ENCODE results near the gene COPZ2.
A peak's percentile ranks its signal among the peaks of the same experiment; 100 is the strongest.
"Not testable (repeated sequence)": the region's sequence is repeated elsewhere in the genome, so short reads cannot be mapped to it uniquely, and the experiment has no call there.

The COPZ2 gene

DNA sequence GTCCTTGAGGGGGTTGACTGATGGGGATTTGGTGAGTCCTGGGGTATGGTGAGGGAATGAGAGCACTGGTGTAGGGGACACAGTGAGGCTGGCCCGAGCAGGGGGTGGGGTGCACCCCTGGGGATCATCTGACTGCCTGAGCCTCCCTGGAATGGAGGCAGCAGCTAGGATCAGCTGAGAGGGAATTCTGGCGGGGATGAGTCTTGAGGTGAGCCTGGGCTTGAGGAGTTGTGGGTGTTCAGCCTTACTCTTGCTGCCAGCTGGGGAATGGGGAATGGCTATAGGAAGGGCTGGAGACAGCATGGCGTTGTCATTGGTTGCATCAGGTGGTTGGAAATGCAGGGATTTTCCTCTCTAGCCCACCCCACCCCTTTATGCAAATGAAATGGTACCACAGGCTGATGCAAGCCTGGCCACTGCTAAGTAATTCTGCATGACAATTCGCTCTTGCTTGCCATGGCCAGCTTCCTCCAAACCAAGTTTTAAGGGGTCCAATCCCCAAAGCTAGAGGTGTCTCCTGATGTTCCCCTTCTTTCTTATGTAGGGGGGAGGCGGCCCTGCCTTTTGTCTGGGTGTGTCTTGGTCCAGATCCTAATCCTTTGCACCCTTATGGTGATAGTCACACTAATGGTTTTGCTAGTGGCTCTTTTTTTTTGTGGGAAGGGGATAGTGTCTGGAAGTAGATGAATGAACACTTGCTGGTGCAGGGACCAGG is 18.1 kb upstream of the COPZ2 start:
- peak; percentile 92 for DNase-seq

DNA sequence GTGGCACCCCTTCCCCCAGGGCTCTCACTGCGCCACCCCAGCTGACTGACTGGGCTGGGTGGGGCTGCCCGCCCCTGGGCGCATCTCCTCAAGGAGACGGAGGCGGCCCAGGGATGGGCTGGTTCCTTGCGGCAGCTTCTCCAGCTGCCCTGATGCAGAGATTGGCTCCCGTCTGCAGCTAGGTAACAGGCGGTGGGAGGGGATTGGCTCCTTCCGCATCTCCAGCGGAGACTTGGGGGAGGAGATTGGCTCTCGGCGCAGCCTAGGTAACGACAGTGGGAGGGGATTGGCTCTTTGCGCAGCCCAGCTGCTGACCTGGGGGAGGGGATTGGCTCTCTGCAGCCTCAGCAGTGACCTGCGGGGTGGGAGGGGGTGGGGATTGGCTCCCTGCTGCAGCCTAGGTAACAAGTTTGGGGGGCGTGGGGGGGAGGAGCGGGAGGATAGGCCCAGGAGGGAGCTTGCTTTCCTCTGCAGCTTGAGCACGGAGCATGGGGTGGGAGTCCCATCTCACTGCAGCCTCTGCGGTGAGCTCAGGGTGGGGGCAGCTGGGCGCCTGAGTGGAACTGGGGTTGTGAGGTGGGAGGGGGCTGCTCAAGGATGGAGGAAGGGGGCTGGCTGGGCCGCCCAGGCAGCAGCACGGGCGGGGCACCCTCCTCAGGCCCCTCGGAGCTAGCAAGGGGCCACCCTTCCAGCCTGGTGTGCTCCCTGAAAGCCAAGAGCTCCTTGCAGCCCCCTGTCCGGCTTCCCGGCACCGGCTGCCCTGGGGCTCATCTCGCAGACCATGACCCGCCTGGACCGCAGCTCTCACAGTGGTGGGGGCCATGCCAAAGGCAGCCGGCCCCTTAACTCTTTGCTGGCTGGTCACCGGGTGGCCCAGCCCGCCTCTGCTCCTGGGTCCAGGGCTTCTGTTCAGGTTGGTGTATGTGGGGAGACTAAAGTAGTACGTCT is 16.9 kb upstream of the COPZ2 start:
- DNase-seq, result peak; percentile 74

DNA sequence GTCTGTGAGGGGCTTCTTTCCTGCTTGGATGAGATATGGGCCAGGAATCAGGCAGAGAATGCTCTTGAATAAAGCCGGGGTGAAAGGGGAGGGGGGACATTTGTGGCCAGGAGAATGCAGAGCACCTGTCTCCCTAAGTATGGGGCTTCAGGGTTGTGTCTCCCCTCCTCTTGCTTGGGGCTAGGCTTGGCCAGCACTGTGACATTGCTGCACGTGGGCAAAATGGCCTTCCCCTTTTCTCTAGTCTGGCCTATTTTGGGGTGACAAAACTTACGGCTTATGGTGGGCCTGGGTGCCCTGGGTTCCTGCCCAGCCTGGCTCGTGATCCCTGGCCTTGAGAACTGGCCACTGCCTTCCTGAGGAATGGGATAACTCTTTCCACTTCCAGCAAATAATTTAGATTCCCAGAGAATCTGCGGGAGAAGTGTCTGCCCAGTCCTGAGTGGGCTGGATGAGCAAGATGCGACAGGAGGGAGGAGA is 16.2 kb upstream of the COPZ2 start:
- no peak for DNase-seq

DNA sequence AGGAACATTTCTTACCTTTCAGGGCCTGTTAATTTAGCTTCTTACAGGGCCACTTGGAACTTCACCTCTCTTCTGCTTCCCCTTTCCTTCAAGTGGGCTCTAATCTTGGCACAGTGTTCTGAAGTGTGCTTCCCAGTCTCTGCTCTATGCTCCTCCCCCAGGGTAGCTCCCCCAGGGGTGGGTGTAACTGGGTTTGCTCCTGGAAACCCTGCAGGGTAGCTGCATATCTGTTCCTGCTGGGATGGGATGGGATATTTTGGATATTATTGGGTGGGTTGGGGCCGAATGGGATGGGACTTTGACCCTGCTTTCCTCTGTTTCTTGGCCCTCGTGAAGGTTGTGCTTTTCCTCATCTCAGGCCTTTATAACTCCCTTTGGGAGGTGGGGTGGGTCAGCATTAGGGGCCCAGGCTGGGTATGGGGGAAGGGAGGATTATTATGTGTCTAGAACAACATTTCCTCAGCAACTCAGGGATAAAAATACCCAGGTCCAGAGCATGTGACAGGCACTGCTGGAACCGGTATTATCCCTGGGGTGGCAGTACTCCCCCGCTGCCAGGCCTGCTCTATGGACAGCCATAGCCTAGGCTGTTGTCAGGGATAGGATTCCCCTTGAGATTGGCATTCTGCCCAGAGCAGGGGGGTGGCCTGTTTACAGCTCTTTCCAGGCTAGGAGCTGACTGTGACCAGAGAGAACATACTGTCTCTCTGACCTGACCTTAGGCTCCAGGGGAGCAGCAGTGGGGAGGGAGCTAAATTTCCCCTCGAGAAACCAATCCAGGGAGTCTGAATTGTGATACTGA is 15.6 kb upstream of the COPZ2 start:
- peak; percentile 49 for DNase-seq

DNA sequence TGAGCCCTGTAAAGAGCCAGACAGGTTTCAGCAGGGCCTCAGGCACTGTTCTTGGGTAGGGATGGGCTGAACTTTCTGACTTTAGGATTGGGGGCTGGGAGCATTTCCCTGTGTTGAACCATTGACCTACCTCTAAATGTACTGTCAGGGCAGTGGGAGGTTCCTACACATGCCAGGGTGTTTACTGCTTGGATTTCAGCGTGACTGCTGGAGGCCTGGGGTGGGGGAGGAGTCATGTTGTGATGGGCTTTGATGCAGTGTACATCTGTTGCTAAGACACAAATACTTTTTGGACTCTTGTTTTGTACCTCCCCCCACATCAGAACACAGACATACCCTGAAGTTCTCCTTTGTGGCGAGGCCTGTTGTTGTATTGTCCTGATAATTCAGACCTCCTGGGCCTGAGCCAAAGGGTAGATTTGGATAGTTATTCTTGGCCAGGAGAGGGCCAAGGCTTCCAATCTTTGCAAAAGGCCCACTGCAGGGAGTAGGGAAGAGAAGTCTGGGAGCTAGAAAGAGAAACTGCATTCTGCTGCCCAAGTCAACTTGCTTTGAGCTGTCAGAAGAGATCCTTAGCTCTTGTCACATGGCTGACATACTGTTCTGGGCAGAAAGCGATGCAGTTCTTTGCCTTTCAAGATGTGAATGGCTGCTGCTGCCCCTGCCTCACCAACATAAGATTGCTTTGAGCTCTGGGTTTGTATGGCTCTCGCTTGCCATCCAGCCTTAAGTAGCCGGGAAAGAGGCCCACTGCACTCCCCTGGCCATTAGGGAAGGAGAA is 14.3 kb upstream of the COPZ2 start:
- peak; percentile 76 for DNase-seq

DNA sequence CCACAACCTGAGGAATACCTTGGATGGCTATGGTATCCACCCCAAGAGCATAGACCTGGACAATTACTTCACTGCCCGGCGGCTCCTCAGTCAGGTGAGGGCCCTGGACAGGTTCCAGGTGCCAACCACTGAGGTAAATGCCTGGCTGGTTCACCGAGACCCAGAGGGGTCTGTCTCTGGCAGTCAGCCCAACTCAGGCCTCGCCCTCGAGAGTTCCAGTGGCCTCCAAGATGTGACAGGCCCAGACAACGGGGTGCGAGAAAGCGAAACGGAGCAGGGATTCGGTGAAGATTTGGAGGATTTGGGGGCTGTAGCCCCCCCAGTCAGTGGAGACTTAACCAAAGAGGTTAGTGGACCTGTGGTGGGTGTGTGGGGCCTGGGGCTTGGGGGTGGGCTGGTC is 13.7 kb upstream of the COPZ2 start:
- no peak for DNase-seq

DNA sequence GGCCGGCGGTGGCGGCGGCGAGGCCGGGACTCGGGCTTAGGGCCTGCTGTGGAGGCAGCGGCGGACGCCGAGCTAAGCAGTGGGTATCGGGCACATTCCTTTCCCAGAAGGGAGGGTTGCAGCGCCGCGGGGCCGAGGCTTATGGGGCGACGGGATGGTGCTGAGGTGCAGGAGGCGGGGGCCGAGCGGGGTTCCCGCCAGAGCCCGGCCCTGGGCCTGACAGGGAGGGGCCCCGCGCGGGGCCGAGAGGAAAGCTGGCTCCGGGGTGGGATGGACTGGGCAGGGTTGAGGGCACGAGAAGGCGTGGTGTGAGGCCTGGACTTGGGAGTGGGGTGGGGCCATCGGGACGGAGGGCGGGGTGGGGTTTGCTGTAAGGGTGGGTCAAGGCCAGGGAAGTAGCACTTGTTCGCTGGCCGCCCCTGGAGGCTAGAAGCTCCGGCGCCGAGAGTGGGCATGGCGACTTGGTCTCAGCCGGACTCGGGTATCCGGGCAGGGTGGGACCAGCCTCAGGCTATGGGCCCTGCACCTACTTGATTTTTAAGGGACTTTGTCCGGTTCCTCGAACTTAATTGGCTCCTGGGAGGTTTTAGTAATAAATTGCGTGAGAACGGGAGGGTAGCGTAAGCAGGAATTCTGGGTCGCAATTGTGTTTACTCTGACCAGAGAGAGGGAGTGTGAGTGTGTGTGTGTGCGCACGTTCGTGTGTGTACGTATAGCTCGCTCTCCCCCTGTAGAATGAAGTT is 11.0 kb upstream of the COPZ2 start:
- peak; percentile 81 for DNase-seq

DNA sequence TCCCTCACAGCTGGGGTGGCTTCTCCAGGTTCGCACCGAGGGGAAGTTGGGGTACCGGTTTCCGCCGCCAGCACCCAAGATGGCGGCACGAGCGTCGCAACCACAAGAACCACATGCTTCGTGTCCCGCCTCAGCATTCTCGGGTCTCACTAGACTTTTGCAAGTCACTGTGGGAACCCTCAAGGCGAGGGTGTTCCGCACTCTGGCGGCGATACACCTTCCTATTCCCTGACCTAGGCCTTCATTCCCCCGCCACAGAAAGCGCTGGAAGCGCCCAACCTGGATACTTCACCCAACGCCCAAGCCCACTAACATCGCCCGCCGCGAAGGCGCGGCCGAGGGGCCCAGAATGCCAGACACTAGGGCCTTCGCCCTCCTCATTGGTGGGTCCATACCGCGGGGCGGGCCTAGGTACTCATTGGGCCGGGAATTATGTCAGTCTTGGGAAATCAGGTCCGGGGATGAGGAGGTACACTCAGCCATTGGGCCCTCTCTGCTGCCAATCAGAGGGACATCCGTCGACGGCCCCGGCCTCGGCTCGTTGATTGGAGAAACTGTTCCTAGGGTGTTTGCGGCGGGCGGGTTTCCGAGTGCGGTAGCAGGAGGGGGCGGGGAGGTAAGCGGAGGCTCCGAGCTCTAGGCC is 10.3 kb upstream of the COPZ2 start, which contains the start of gene NFE2L1:
Gene NFE2L1, plus strand, starts transcription at position 619 of the 643 bp plus-strand sequence. CDS start 2,760 bp downstream, outside the sequence.
- DNase-seq, result peak; percentile 100

DNA sequence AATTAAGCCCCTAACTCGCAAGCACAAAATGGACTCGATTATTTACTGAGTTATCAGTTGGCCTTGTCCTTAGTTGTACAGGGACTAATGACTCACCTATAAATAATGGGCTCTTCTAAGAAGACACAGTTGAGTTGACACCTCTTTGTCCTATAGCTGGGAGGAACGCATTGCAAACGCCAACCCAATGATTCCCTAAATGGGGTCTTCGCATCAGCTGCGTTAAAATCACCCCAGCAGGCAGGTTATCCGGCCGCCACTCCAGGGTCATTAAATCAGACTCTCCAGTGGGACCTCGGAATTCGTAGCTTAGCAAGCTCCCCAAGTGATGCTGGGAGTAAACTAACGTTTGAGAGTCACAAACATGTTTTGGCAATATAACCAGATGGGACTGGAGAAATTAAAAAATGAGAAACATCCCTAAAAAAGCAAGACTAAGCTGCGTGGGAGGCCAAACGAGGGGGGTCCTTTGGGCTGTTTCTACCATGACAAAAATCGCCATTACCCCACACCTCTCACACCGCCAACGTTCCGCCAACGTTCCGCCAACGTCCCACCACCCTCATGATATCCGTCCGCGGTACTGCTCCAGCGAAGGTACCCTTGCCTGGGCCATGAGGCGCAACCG is 9.6 kb upstream of the COPZ2 start:
- DNase-seq, result no peak

DNA sequence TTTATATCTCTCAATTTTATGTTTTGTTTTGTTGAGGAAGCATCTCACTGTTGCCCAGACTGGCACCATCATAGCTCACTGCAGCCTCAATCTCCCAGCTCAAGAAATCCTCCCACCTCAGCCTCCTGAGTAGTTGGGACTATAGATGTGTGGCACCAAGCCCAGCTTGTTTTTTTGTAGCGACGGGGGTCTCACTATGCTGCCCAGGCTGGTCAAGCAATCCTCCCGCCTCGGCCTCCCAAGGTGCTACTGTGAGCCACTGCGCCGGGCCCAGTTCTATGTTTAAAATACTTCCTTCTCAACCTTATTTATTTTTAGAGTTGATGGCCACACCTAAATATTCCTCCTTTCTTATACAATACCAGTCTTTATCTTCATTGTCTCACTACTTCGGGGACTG is 8.7 kb upstream of the COPZ2 start:
- no peak for DNase-seq

DNA sequence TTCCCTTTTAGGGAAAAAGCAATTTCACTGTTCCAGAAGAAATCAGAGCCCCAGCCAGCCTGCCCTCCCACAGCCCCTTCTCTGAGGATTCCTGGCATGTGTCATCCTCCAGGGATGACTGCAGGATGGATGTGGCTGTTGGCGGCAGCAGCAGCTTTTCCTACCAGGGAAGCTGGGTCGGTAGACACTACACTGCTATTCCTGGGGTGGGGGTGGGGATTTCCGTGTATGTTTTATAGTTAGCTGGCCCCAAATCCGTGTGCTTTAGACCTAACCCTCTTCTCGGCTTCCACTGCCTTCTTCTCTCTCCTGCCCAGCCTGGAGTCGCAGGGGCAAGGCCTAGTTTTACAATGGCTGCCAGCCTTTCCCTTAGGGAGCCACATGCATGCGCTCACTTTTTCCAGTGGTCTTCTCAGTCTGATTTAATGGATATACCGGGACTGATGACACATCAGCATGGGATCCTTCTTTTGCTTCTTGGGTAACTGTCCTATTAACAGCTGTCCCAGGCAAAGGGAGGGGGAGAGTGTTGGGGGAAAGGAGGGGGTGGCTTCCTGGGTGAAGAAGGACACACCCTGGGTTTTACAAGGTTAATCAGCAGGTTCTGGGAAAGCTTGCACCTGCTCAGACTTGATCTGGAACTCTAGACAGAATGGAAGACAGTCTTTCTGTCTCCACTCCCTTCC is 7.9 kb upstream of the COPZ2 start:
- peak; percentile 63 for DNase-seq

DNA sequence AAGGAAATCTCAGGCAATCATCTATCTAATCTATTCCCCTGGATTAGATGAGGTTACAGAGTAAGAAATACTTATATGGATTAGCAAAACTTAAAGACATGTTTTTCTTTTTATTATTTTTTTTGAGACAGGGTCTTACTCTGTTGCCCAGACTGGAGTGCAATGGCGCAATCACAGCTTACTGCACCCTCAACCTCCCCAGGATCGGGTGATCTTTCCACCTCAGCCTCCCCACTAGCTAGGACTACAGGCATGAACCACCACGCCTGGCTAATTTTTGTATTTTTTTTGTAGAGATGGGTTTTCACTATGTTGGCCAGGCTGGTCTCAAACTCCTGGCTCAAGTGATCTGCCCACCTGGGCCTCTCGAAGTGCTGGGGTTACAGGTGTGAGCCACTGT is 7.3 kb upstream of the COPZ2 start:
- DNase-seq, result no peak

DNA sequence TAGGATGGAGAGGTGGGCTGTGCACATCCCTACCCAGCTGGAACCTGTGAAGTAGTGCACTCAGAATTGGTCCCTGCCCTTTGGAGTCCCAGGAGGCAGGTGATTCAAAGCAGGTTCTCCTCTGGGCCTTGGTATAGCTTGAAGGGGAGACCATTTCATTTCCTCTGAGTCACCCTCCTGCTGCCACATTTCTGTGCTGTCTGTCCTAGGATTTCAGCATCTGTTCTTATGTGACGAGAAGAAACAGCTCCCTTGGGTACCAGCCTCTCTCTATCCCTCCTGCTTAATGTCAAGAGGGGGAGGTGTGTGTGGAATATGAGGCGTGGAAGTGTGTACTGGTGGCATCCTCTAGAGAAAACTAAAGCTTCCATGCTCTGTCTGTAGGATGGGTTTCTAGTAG is 5.6 kb upstream of the COPZ2 start:
- DNase-seq, result peak; percentile 31

DNA sequence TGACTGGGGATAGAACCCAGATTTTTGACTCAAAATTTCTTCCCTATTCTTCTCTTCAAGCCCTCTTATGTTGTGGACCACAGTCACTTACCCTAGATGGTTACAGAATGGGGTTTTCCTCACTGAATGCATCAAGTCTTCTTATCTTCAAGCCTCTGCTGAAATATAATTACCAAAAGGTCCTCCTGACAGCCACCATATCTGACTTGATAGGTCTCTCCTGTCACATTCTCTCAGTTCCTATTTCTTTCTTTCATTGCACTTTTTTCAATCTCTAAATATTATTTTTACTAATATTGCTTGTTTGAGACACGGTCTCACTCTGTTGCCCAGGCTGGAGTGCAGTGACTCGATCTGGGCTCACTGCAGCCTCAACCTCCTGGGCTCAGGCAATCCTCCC is 1.1 kb upstream of the COPZ2 start:
- DNase-seq, result no peak

DNA sequence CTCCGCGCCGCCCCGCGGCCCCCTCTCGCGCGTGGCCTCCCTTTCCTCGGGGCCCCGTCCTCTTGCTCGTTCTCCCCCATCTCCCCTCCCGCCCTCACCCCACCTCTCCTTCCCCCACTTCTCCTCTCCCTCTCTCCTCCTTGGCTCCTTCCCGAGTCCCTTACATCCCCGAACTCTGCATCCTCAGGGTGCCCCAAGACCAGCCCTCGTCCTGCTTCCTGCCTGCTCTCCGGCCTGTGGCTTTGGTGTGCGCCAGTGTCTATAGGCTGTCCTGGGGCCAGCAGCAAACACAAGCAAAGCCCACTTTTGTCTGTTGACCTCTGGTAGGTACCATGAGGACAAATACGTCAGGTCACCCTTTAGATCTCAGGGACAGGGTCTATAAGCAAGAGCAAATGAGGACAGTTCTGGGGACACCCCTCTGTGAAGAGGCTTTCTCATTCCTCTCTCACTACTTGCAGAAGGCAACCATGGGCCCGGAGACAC is 284 bp upstream of the COPZ2 start:
- peak; percentile 40 for DNase-seq

DNA sequence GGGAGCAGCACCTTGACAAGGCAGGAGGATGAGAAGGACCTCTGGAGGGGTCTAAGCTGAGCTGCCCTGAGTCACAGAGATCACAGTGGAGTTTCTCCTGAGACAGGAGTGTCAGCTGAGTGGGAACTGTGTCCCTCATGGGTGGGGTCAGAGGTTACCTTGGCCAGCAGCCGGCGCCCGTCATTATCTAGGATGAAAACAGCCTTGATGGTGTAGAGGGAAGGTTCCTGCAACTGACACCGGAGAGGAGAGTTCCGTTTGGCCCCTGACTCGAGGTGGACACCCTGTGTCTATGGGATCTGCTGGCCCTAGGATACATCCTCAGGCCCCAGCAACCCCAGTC is 933 bp downstream of the COPZ2 start:
- DNase-seq, result no peak

DNA sequence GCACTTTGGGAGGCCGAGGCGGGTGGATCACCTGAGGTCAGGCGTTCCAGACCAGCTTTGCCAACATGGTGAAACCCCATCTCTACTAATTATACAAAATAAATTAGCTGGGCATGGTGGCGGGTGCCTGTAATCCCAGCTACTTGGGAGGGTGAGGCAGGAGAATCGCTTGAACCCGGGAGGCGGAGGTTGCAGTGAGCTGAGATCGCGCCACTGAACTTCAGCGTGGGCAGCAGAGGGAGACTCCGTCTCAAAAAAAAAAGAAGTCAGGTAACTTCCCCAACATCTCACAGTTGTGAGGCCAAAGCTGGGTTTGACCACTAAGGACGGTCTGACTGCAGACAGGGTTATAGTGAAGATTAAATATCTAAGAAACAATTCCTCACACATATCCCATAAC is 2.9 kb downstream of the COPZ2 start:
- DNase-seq, result not testable (repeated sequence)

DNA sequence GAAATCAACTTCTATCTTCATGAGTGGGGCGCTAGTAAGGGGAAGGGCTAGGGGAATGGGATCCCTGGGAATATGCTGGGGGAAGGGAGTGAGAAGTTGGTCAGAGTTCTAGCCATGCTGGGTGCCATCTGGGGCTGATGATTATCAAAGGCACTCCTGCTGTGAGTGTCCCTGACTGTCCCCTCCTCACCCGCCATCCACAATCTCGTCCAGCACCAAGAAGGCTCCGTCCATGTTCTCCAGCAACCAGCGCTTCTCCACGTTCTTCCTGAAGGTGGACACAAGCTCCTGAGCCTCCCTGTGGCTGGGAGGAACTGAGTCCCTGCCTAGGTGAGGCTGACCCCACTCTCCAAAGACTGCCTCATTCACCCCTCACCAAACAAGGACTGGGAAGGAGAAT is 5.6 kb downstream of the COPZ2 start:
- DNase-seq, result no peak

DNA sequence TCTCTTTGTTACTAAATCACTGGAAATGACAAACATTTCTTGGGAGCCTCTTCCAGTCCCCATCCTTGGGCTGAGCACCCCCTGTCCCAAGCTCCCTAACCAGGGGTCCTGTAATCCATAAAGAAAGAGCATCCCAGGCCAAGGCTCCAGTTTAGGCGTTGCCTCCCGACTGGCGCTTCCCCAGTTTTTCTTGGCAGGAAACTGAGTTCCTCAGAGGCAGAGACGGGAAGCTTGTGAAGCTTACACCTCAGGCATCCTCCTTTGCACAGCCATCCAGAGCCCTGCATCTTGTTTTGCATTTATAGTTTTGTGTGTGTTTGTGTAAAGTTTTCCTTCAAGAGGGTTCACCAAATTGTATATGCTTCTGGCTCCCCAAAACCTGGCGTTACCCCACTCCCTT is 7.1 kb downstream of the COPZ2 start:
- DNase-seq, result no peak

DNA sequence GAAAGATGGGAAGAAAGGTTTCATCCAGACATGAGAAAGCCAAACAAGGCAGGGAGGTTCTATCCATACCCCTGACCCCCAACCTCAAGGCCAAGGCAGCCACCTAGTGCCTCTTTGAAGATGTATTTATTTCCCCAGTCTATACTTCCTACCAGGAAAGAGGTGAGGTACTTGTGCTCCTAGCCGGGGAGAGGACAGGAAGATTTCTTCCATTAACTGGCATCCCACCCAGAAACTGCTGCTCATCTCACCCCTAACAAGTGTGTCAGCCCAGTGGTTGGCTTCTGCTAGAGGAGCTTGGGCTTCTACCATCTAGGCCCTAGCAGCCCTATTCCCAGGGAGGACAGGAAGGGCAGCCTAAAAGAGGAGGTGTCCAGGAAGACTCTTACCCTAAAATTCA is 8.9 kb downstream of the COPZ2 start:
- no peak for DNase-seq

All from fibroblast of skin of right biceps (primary cell).